HEK293 (cell line): ENCODE data around the gene DOK1.

ENCODE experiments used
- CTCF ChIP-seq: fragments of 450-650 bp; formaldehyde crosslinking; IDR thresholded peaks from 2 replicates; pipeline ENCODE4 v1.5.1; 2016; ENCODE audit warnings: missing biosample characterization, missing genetic modification characterization
- GLI2 ChIP-seq: fragments of 450-650 bp; formaldehyde crosslinking; IDR thresholded peaks from 2 replicates; pipeline ENCODE4; 2017; ENCODE audit warnings: missing biosample characterization, missing genetic modification characterization, low read depth, borderline replicate concordance
- SALL2 ChIP-seq: fragments of 450-650 bp; formaldehyde crosslinking; IDR thresholded peaks from 2 replicates; pipeline ENCODE4 v1.5.0; 2017; ENCODE audit warnings: missing biosample characterization, mild to moderate bottlenecking, missing genetic modification characterization, borderline replicate concordance
- ZNF404 ChIP-seq: fragments of 450-650 bp; formaldehyde crosslinking; IDR thresholded peaks from 2 replicates; pipeline ENCODE4 v1.5.1; 2017; ENCODE audit warnings: missing biosample characterization, missing genetic modification characterization
- ZNF549 ChIP-seq: fragments of 450-650 bp; IDR thresholded peaks from 2 replicates; pipeline ENCODE4 v1.5.1; 2018; ENCODE audit warnings: missing biosample characterization, missing genetic modification characterization, mild to moderate bottlenecking, inconsistent platforms, moderate library complexity

GRCh38 chr2:74597410-74597809 is 42.9 kb downstream of the DOK1 start:
- TF ChIP-seq CTCF (tag by site-specific recombination) (no peak), ZNF549 (tag by site-specific recombination) (no peak), ZNF404 (tag by site-specific recombination) (no peak), SALL2 (tag by site-specific recombination) (no peak), GLI2 (tag by site-specific recombination) (no peak)
